Measurements from ENCODE around the gene SNN. TPM values are rescaled to one million over a fixed set of nuclear protein-coding genes. Genes with fewer than 3 reads are reported as not detected.

Gene SNN
- total RNA-seq, 2 experiments from 2014 or later = 6.2 to 7.3 TPM

- POLR2A ChIA-PET = no interaction called here
Observed at GRCh38 chr16:11660565-11660964, 7.7 kb upstream of the SNN start.

GRCh38 chr16:11662582-11662981, 5.7 kb upstream of the SNN start:
- DNase-seq = no peak
- no peak overlapping the region for H3K27ac Mint-ChIP-seq
- POLR2A ChIA-PET = interaction anchor here (1.0 kb wide), 1 partner anchor 102 kb away, joined by 3 read pairs; no protein-coding TSS in a partner anchor
- no peak overlapping the region for H3K4me3 Mint-ChIP-seq
- CTCF ChIA-PET = interaction anchor here (0.6 kb wide), 1 partner anchor 18 kb away, joined by 5 read pairs; no protein-coding TSS in a partner anchor
- peaks cover 20% of the 10 kb centered on the region for H3K27me3 Mint-ChIP-seq
- H3K4me1 Mint-ChIP-seq = peaks cover 27% of the 10 kb centered on the region
- H3K9me3 Mint-ChIP-seq = no peaks in the 10 kb centered on the region
- H3K36me3 Mint-ChIP-seq (ENCODE audit: low read depth) = no peaks in the 10 kb centered on the region

More at GRCh38 chr16:11660565-11660964, 7.7 kb upstream of the SNN start:
- Mint-ChIP-seq H3K27ac (no peak overlapping the region), H3K4me3 (no peak overlapping the region), H3K27me3 (peaks cover 12% of the 10 kb centered on the region), H3K36me3 (ENCODE audit: low read depth) (no peaks in the 10 kb centered on the region), H3K4me1 (peaks cover 15% of the 10 kb centered on the region), H3K9me3 (no peaks in the 10 kb centered on the region)
- DNase-seq = no peak
- CTCF ChIA-PET = interaction anchor here (1.5 kb wide), 1 partner anchor 254 kb away, joined by 3 read pairs; no protein-coding TSS in a partner anchor

DNA sequence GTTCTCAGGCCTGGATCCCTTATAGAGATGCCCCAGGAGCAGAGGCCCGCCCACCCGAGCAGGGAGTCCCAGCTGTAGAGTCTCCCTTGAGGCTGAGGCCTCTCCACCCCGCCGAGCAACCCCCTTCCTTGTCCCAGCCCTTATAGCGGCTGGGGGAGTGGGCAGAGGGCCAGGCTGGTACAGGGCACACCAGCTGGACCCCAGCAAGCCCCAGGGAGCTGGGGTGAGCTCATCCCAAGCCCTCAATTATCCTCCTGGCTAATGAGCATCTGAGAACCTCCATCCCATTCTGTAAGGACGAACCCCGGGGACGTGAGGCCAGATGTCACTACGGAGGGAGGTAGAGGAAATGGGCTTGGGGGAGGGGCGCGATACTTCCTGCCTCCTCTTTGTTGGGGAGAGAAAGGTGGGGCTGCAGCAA, 3.2 kb upstream of the SNN start:
- Mint-ChIP-seq H3K27me3 (peaks cover 27% of the 10 kb centered on the region), H3K4me3 (peak overlapping the region; percentile 7), H3K9me3 (no peaks in the 10 kb centered on the region), H3K27ac (peak overlapping the region; percentile 40), H3K4me1 (peaks cover 35% of the 10 kb centered on the region), H3K36me3 (ENCODE audit: low read depth) (no peaks in the 10 kb centered on the region)
- ChIA-PET POLR2A (interaction anchor here (0.6 to 0.8 kb wide), 3 partner anchors 8 to 587 kb away, joined by 3 read pairs; no protein-coding TSS in a partner anchor), CTCF (interaction anchor here (1.0 to 2.0 kb wide), 4 partner anchors 10 to 133 kb away, joined by 3 to 6 read pairs (median 3); partner anchors contain the start of gene LITAF)
- peak; percentile 42 for DNase-seq

DNA sequence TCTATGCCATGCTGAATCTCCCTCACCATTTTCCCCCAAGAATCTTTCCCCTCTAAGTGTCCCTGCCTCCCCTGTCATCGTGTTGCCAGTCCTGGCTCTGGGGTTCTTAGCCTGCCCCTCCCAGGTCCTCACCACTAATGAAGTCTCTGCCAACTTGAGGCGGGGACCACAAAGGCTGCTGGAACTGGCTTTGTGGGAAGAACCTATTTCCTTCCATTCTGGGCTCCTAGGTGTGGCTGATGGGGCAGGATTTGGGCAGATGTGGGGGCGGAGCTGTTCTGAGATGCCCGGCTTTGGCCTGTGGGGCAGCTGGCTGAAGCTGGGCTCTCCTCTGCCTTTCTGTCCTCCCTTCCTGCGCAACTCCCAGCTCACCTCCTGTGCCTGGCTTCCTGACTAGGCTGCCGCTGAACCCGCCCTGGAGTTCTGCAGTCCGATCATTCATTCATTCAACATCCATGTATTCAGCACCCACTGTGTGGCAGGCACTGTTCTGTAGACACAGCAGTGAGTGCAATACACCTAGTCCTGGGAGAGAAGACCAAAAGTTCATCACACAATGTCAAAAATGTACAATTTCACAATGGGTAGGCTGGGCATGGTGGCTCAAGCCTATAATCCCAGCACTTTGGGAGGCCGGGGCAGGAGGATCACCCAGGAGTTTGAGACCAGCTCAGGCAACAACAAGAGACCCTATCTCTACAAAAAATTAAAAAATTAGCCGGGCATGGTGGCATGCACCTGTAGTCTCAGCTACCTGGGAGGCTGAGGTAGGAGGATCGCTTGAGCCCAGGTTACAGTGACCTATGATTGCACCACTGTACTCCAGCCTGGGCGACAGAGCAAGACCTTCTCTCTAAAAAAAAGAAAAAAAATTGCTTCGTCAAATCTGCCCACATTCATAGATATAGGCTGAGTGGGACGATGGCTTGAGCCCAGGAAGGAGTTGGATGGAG, 1.9 kb upstream of the SNN start:
- Mint-ChIP-seq H3K4me3 (peak overlapping the region; percentile 53), H3K27me3 (peaks cover 23% of the 10 kb centered on the region), H3K27ac (no peak overlapping the region), H3K36me3 (ENCODE audit: low read depth) (no peaks in the 10 kb centered on the region), H3K9me3 (no peaks in the 10 kb centered on the region), H3K4me1 (peaks cover 48% of the 10 kb centered on the region)
- ChIA-PET CTCF (interaction anchor here (2.0 kb wide), 1 partner anchor 134 kb away, joined by 6 read pairs; no protein-coding TSS in a partner anchor), POLR2A (interaction anchor here (0.7 to 1.5 kb wide), 3 partner anchors 8 to 22 kb away, joined by 3 read pairs; no protein-coding TSS in a partner anchor)
- DNase-seq = no peak

DNA sequence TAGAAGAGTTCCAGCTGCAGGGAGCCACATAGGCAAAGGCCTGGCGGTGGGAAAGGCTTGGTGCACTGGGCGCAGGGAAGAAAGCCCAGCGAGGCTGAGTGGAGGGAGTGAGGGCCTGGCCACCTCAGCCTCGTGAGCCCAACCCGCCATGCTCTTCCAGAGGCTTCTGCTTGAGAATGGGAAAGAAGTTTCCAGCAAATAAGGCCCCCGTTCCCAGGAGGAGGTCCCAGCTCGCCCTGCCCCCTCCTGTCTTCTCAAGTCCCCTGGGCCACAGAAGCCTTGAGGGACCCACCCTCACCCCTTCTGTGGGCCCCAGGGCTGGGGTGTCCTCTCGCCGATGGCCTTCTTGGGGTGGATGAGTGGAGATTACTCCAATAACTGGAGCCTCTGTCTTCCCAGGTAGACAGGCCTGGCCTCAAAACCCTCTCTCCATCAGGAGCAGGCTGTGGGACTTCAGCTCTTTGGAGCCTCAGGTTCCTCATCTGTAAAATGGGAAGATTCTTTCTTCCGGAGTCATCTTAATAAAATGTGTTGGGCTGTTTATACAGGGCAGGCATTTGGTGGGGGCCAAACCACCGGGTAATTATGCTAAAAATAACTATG, 933 bp upstream of the SNN start:
- no peak for DNase-seq
- no peak overlapping the region for H3K27ac Mint-ChIP-seq
- CTCF ChIA-PET = no interaction called here
- peaks cover 56% of the 10 kb centered on the region for H3K4me1 Mint-ChIP-seq
- H3K27me3 Mint-ChIP-seq = peaks cover 22% of the 10 kb centered on the region
- H3K36me3 Mint-ChIP-seq (ENCODE audit: low read depth) = no peaks in the 10 kb centered on the region
- peak overlapping the region; percentile 53 for H3K4me3 Mint-ChIP-seq
- no peaks in the 10 kb centered on the region for H3K9me3 Mint-ChIP-seq
- POLR2A ChIA-PET = interaction anchor here (1.5 kb wide), 1 partner anchor 21 kb away, joined by 3 read pairs; no protein-coding TSS in a partner anchor

DNA sequence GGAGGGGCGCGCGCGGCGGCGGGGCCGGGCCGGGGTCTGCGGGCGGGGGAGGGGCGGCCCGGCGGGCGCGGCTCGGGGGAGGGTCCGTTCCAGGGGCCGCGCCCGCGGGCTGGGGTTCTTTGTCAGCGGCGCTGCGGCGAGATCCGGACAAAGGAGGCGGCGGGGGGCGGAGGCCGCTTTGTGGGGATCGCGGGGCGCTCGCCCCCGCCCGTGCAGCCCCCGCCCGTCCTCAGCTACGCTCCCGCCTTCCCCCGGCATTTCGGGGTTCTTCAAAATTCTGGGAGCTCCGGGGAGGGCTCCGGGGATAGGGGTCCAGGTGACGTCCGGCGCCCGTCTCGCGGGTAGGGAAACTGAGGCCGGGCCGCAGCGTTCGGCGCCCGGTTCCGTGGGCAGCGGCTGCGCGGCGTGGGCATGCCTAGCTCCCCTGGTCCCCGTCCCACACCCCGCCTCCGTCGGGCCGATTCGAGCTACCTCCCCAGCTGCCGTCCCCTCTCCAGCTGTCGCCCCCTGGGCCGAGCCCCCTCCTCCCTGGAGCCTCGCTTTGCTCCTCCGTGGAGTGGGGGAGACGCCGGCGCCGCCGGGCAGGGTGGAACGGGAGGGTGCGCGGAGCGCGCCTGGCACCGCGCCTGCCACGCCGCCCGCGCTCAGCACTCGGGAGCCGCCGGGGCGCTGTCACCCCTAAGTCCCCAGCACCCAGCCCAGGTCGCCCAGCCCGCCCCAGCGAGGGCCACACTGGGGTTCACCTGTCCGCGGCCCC, 546 bp downstream of the SNN start:
- Mint-ChIP-seq H3K27me3 (peaks cover 22% of the 10 kb centered on the region), H3K36me3 (ENCODE audit: low read depth) (no peaks in the 10 kb centered on the region), H3K9me3 (no peaks in the 10 kb centered on the region), H3K4me3 (peak overlapping the region; percentile 65), H3K27ac (no peak overlapping the region), H3K4me1 (peaks cover 67% of the 10 kb centered on the region)
- ChIA-PET POLR2A (interaction anchor here (0.8 to 1.8 kb wide), 4 partner anchors 14 to 723 kb away, joined by 3 to 4 read pairs (median 3); no protein-coding TSS in a partner anchor), CTCF (interaction anchor here (0.6 kb wide), 1 partner anchor 215 kb away, joined by 3 read pairs; no protein-coding TSS in a partner anchor)
- no peak for DNase-seq

- no peak for DNase-seq
- ChIA-PET POLR2A (interaction anchor here (0.6 to 1.8 kb wide), 4 partner anchors 15 to 724 kb away, joined by 3 to 4 read pairs (median 3); no protein-coding TSS in a partner anchor), CTCF (interaction anchor here (0.6 kb wide), 1 partner anchor 214 kb away, joined by 3 read pairs; no protein-coding TSS in a partner anchor)
- Mint-ChIP-seq H3K9me3 (no peaks in the 10 kb centered on the region), H3K27ac (no peak overlapping the region), H3K27me3 (peaks cover 22% of the 10 kb centered on the region), H3K36me3 (ENCODE audit: low read depth) (no peaks in the 10 kb centered on the region), H3K4me1 (peaks cover 61% of the 10 kb centered on the region), H3K4me3 (peak overlapping the region; percentile 65)
Observed at GRCh38 chr16:11669380-11670146, 1.3 kb downstream of the SNN start.

DNA sequence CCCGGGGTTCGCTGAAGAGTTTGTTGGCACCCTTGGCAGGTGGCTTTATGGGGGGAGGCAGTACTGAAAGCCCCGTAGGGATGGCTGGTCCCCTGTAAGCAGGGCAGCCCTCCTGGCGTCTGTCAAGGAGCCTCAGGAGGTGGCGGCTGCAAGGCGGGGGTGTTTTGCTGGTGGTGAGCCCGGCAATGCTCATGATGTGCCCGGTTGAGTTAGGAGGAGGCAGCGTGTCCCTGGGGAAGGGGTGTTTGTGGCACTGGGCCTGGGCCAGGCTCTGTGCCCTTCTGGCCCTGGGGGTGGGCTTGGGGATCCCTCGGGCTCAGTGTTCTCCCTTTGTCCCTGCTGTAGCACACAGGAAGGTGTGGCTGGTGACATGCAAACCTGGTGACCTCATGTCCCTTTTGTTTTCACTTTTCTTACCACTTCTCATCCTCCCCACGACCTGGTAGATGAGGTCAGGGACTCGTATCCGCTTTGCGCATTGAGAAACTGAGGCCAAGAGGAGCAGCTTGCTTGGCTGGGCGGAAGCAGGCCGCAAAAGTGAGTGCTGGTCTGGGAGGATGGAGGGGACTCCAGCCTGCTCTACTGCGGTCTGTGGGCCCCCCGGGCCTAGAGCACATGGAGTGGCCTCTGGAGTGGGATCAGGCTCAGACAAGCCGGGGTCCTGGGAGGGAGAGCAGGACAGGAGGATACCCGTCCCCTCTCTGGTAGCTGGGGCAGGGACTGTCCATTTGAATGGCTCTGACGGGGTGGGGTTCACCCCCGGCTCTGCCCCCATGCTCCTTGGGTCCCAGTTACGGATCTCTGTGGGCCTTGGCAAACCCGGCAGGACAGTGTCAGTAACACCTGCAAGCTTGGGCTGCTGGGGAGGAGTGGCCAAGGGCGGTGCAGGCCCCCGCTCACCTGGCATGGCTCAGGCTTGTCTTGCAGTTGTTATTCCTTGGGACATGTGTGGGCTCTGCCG, 2.2 kb downstream of the SNN start:
- no peaks in the 10 kb centered on the region for H3K36me3 Mint-ChIP-seq (ENCODE audit: low read depth)

GRCh38 chr16:11671271-11671670, 3.0 kb downstream of the SNN start:
- Mint-ChIP-seq H3K4me3 (no peak overlapping the region), H3K27me3 (peaks cover 19% of the 10 kb centered on the region), H3K9me3 (no peaks in the 10 kb centered on the region), H3K27ac (no peak overlapping the region), H3K36me3 (ENCODE audit: low read depth) (no peaks in the 10 kb centered on the region), H3K4me1 (peaks cover 51% of the 10 kb centered on the region)
- DNase-seq = no peak
- ChIA-PET POLR2A (interaction anchor here (0.7 kb wide), 1 partner anchor 10 kb away, joined by 3 read pairs; no protein-coding TSS in a partner anchor), CTCF (no interaction called here)

More for the DNA sequence above, 2.2 kb downstream of the SNN start:
- CTCF ChIA-PET = no interaction called here
- POLR2A ChIA-PET = interaction anchor here (1.3 to 1.8 kb wide), 2 partner anchors 14 to 84 kb away, joined by 3 to 4 read pairs; no protein-coding TSS in a partner anchor
- Mint-ChIP-seq H3K4me1 (peaks cover 54% of the 10 kb centered on the region), H3K27me3 (peaks cover 22% of the 10 kb centered on the region), H3K27ac (no peak overlapping the region), H3K9me3 (no peaks in the 10 kb centered on the region), H3K4me3 (peak overlapping the region; percentile 65)
- peak; percentile 51 for DNase-seq

DNA sequence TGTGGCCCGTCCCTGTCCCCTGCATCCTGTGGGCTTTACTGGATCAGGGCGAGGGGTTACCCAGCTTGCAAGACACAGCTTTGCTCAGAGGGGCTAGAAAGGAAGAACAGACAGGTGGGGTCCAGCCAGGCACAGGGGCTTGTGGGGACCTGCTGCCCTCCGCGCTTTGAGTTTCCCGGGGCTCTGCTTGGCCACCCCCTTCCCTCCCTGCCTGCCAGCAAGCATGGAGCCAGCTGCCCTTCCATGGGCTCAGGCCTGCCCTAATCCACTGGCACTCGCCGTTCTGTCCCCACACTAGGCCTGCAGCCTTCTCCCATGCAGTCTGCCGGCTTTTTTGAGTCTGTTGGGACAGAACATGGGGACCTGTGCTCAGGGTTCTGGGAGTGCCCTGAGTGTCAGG, 3.4 kb downstream of the SNN start:
- no peaks in the 10 kb centered on the region for H3K9me3 Mint-ChIP-seq
- H3K4me1 Mint-ChIP-seq = peaks cover 49% of the 10 kb centered on the region
- no peak overlapping the region for H3K27ac Mint-ChIP-seq
- no peak overlapping the region for H3K4me3 Mint-ChIP-seq
- no peak for DNase-seq
- peaks cover 17% of the 10 kb centered on the region for H3K27me3 Mint-ChIP-seq
- POLR2A ChIA-PET = interaction anchor here (0.7 kb wide), 1 partner anchor 9 kb away, joined by 3 read pairs; no protein-coding TSS in a partner anchor
- peaks cover 3% of the 10 kb centered on the region for H3K36me3 Mint-ChIP-seq (ENCODE audit: low read depth)
- CTCF ChIA-PET = no interaction called here

All from activated CD4-positive, alpha-beta memory T cell treated with anti-CD3 and anti-CD28 coated beads, Interleukin-2, amount 10 ng/mL, durations not matched to agents 7 days and 5 days (primary cell).